GM10266 (cell line): ENCODE data around the gene FZD8.
A peak's percentile ranks its signal among the peaks of the same experiment; 100 is the strongest.

Experiments
- DNase-seq: peaks from one replicate; pipeline ENCODE4 v3.0.0; 2012; ENCODE audit errors: extremely low spot score
- CTCF ChIP-seq: IDR thresholded peaks from 2 replicates; pipeline ENCODE4 v1.5.1; 2012; ENCODE audit warnings: mild to moderate bottlenecking, low read depth; ENCODE audit not compliant: control insufficient read depth, insufficient read depth; ENCODE audit errors: missing control alignments

FZD8 gene

GRCh38 chr10:35635576-35635975 is 6.5 kb downstream of the FZD8 start:
- TF ChIP-seq CTCF = peak; percentile 77
- DNase-seq = peak; percentile 72

- no peak for TF ChIP-seq CTCF
- DNase-seq = no peak
Measured at GRCh38 chr10:35633006-35633980, 8.8 kb downstream of the FZD8 start.

GRCh38 chr10:35632027-35632426 is 10.1 kb downstream of the FZD8 start:
- DNase-seq = no peak
- no peak for TF ChIP-seq CTCF

- TF ChIP-seq CTCF = no peak
- DNase-seq = no peak
Measured at GRCh38 chr10:35631404-35631803, 10.7 kb downstream of the FZD8 start.

- DNase-seq = no peak
- TF ChIP-seq CTCF = no peak
Measured at GRCh38 chr10:35626971-35627507, 15.1 kb downstream of the FZD8 start.

GRCh38 chr10:35614312-35614711 is 27.8 kb downstream of the FZD8 start:
- no peak for TF ChIP-seq CTCF
- DNase-seq = no peak
